Adrenal gland (tissue), 12 donors: ENCODE data around the gene HOXB8. TPM values are rescaled to one million over a fixed set of nuclear protein-coding genes. Genes with fewer than 3 reads are reported as not detected.

ENCODE experiments used
- DNase-seq, 7 donors: peaks; one replicate each; pipeline ENCODE4 v3.0.0-alpha.2; 2019 to 2020
- H3K27ac ChIP-seq, 5 donors: fragments of 200-600 bp; sonication (generic) in 4 of 5; 1 replicate in 3 of 5; 2 replicates in 2 of 5; pipeline versions ENCODE4 v1.5.1 to v1.8.0; 2016 to 2020; ENCODE audit warnings: mild to moderate bottlenecking in 1 of 5
- H3K27me3 ChIP-seq: fragments of 200-600 bp; 2 replicates; pipeline ENCODE4 v1.8.0; 2021
- H3K36me3 ChIP-seq, 2 donors: fragments of 200-600 bp; replicated peaks in 1 of 2; 1 replicate in 1 of 2; 2 replicates in 1 of 2; pipeline versions ENCODE4 v1.5.1 to v1.8.0; 2018 to 2022
- H3K4me1 ChIP-seq, 2 donors: fragments of 200-600 bp; replicated peaks in 1 of 2; 1 replicate in 1 of 2; 2 replicates in 1 of 2; pipeline versions ENCODE4 v1.5.1 to v1.8.0; 2018 to 2021
- H3K4me3 ChIP-seq, 4 donors: fragments of 200-600 bp; sonication (generic) in 3 of 4; one replicate each; pipeline ENCODE4 v1.5.1; 2016 to 2018
- H3K9me3 ChIP-seq, 3 donors: fragments of 200-600 bp; sonication (generic) in 1 of 3; replicated peaks in 1 of 3; 1 replicate in 2 of 3; 2 replicates in 1 of 3; pipeline versions ENCODE4 v1.5.1 to v1.8.0; 2016 to 2021
- CTCF ChIP-seq, 6 experiments: fragments of 450-650 bp in 4 of 6; fragments of 200-600 bp in 2 of 6; sonication (generic) in 1 of 6; IDR thresholded peaks; 1 replicate in 5 of 6; 2 replicates in 1 of 6; pipeline versions ENCODE4 v1.5.1 to v1.8.0; 2016 to 2021; ENCODE audit warnings: antibody characterized with exemption in 6 of 6, mild to moderate bottlenecking in 2 of 6, moderate library complexity in 1 of 6
- POLR2A ChIP-seq, 2 donors: fragments of 450-650 bp; IDR thresholded peaks; one replicate each; pipeline ENCODE4 v1.6.1; 2017; ENCODE audit warnings: antibody characterized with exemption in 2 of 2, mild to moderate bottlenecking in 2 of 2, moderate library complexity in 1 of 2
- WGBS, 4 donors: extraction: QIAGEN DNeasy Blood & Tissue Kit in 2 of 4; methylation state at CpG; one replicate each; pipeline versions ENCODE4 v1.1.5 to v1.1.7; 2013 to 2017; 5-methylcytosine and 5-hydroxymethylcytosine counted together
- intact Hi-C, 2 donors: fragments of 100-400 bp; cut with DNase I; formaldehyde crosslinking; loops; one replicate each; pipeline versions ENCODE4 v1.14.1 to v1.15.0; 2022 to 2023
- polyA plus RNA-seq, 3 donors: library from polyadenylated mRNA; stranded (reverse); fragments of 200-250 nt in 2 of 3; fragments of 350-450 nt in 1 of 3; fragmentation: Illumina TruSeq in 1 of 3; extraction: RNeasy Lipid Tissue Mini Kit (QIAGEN cat#74804) in 1 of 3; gene quantifications; one replicate each; pipeline ENCODE4 v1.2.3, GENCODE V29; 2013 to 2014
- total RNA-seq, 9 donors: library from RNA; depleted of rRNA in 4 of 9; stranded (reverse); fragments of >200 nt in 4 of 9; fragments of 120-200 nt in 1 of 9; fragmentation: NEBNext Ultra II Directional in 1 of 9; extraction: Animal tissue kit (Norgen Biotek cat#: 25700) in 1 of 9; gene quantifications; one replicate each; pipeline versions ENCODE4 v1.1.0 to v1.2.4, GENCODE V29; 2013 to 2023
- donor health status: healthy with polysubstance abuse.
- donor health status: Bipolar disorder and iron deficiency.
- donor health status: DM: yes; HTN: yes; CAD: no.
- donor health status: DM: no; HTN: no; CAD: no.
- donor health status: DM: no; HTN: no; CAD: no.
- donor health status: DM: yes; HTN: yes; CAD: no.

HOXB8 gene
- total and polyA plus RNA-seq, 12 donors: 0.72 to 13.3 (median 5.9) TPM

- no peaks in the 10 kb centered on the region for H3K9me3 ChIP-seq
- peak overlapping the region in 3 of 4 donors; percentile 48 to 72 (median 50) for H3K4me3 ChIP-seq
- no peaks in the 10 kb centered on the region for H3K27me3 ChIP-seq
- no peak for DNase-seq
- H3K27ac ChIP-seq: peak overlapping the region in 3 of 5 donors; percentile 75 to 87 (median 84)
- H3K4me1 ChIP-seq: peaks cover 0 to 40% of the 10 kb centered on the region in 2 donors
- intact Hi-C loops: loop anchor here (5.0 to 10.0 kb wide), 2 partner anchors 253 to 260 kb away; no protein-coding TSS in a partner anchor
- H3K36me3 ChIP-seq: peaks cover 0 to 13% of the 10 kb centered on the region in 2 donors
- TF ChIP-seq CTCF (IDR thresholded peaks at IDR 0.05): no peak
- no peak for TF ChIP-seq POLR2A (IDR thresholded peaks at IDR 0.05)
- WGBS, 4 donors: 0 to 8% (median 3%) methylated on average over 1 to 16 of the region's 16 CpGs
Observed at GRCh38 chr17:48597528-48597777, 17.6 kb downstream of the HOXB8 start.

DNA sequence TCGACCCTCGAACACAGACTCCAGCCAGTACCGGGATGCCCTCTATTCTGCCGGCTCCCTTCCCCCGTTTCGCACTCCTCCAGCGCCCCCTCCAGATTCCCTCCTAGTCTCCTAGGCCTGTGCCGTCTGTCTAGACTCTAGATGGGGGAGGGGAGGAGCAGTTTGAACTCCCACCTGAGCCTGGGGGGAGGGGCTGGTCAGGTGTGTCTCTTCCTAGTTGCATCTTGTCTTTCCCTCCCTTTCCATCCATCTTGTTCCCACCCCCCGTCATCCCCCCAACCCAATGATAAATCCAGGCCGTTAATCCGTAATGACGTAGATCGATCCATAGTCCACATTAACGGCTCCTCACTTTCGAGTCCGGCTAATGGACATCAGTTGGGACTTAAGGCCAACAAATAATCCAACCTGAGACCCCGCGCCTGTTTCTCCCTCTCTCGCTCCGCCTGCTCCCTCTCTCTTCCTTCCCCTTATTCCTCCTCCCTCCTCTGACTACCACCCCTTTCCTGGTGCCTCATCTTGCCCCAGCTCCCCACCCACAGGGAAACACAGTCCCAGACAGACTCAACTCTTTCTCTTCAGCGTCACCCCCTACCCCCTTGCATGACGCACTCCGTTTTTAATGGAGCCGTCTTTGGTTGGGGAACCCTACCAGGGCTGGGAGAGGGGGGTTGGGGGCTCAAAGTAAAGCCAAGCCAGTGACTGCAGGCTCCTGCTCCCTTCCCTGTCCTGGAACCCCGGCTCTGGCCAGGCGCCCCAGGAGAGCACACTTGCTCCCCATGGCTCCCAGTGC lies 18.2 kb downstream of the HOXB8 start:
- peaks cover 0 to 35% of the 10 kb centered on the region in 2 donors for H3K4me1 ChIP-seq

GRCh38 chr17:48596000-48596734 lies 18.9 kb downstream of the HOXB8 start:
- peak overlapping the region in 1 of 4 donors; percentile 72 for H3K4me3 ChIP-seq
- TF ChIP-seq POLR2A (IDR thresholded peaks at IDR 0.05): peak in 1 of 2 donors; percentile 3
- TF ChIP-seq CTCF (IDR thresholded peaks at IDR 0.05): no peak
- peaks cover 0 to 13% of the 10 kb centered on the region in 2 donors for H3K36me3 ChIP-seq
- no peaks in the 10 kb centered on the region for H3K9me3 ChIP-seq
- H3K4me1 ChIP-seq: peaks cover 0 to 33% of the 10 kb centered on the region in 2 donors
- intact Hi-C loops: loop anchor here (5.0 to 10.0 kb wide), 2 partner anchors 251 to 259 kb away; no protein-coding TSS in a partner anchor
- H3K27ac ChIP-seq: peak overlapping the region in 2 of 5 donors; percentile 84 to 87
- DNase-seq: peak in 1 of 7 donors; percentile 66
- no peaks in the 10 kb centered on the region for H3K27me3 ChIP-seq
- 55 to 76% (median 66%) methylated on average over 36 to 54 of the region's 54 CpGs for WGBS, 4 donors

More for the DNA sequence above, 18.2 kb downstream of the HOXB8 start:
- 35 to 50% (median 41%) methylated on average over 19 to 26 of the region's 26 CpGs for WGBS, 4 donors
- H3K27ac ChIP-seq: peak overlapping the region in 3 of 5 donors; percentile 75 to 87 (median 84)
- no peaks in the 10 kb centered on the region for H3K9me3 ChIP-seq
- peaks cover 0 to 13% of the 10 kb centered on the region in 2 donors for H3K36me3 ChIP-seq
- H3K4me3 ChIP-seq: peak overlapping the region in 2 of 4 donors; percentile 50 to 72
- H3K27me3 ChIP-seq: no peaks in the 10 kb centered on the region
- peak in 1 of 7 donors; percentile 66 for DNase-seq
- intact Hi-C loops: loop anchor here (5.0 to 10.0 kb wide), 2 partner anchors 252 to 260 kb away; no protein-coding TSS in a partner anchor
- no peak for TF ChIP-seq POLR2A (IDR thresholded peaks at IDR 0.05)
- TF ChIP-seq CTCF (IDR thresholded peaks at IDR 0.05): no peak
